Occipital lobe (tissue), 2 donors: ENCODE results near the gene UBE2N. TPM values are rescaled to one million over a fixed set of nuclear protein-coding genes. Genes with fewer than 3 reads are reported as not detected.

Experiments used
- DNase-seq: peaks from one replicate; lab custom pipeline; 2025; lab: John Stamatoyannopoulos, UW
- total RNA-seq: library from RNA; depleted of rRNA; stranded (reverse); fragments of >200 nt; gene quantifications from one replicate; pipeline ENCODE4 v1.2.3, GENCODE V29; 2014

The UBE2N gene
- total RNA-seq, 1 donor from 2014 or later: 180 TPM

- no peak for DNase-seq
Observed at GRCh38 chr12:93380480-93381121, 61.1 kb downstream of the UBE2N start.

GRCh38 chr12:93379981-93380361, 61.8 kb downstream of the UBE2N start:
- DNase-seq: no peak

- no peak for DNase-seq
Observed at GRCh38 chr12:93379326-93379980, 62.3 kb downstream of the UBE2N start.

GRCh38 chr12:93378998-93379325, 62.8 kb downstream of the UBE2N start:
- DNase-seq: no peak

GRCh38 chr12:93378196-93378997, 63.4 kb downstream of the UBE2N start:
- DNase-seq: peak; percentile 31

GRCh38 chr12:93377252-93378195, 64.2 kb downstream of the UBE2N start, which contains the start of gene NUDT4:
TSS of gene NUDT4 (plus strand) at chr12:93377925. CDS start at chr12:93378323, 398 bp downstream.
- peak; percentile 84 for DNase-seq

- no peak for DNase-seq
Observed at GRCh38 chr12:93376436-93377251, 65.1 kb downstream of the UBE2N start.

GRCh38 chr12:93375906-93376305, 65.8 kb downstream of the UBE2N start:
- DNase-seq: no peak

DNA sequence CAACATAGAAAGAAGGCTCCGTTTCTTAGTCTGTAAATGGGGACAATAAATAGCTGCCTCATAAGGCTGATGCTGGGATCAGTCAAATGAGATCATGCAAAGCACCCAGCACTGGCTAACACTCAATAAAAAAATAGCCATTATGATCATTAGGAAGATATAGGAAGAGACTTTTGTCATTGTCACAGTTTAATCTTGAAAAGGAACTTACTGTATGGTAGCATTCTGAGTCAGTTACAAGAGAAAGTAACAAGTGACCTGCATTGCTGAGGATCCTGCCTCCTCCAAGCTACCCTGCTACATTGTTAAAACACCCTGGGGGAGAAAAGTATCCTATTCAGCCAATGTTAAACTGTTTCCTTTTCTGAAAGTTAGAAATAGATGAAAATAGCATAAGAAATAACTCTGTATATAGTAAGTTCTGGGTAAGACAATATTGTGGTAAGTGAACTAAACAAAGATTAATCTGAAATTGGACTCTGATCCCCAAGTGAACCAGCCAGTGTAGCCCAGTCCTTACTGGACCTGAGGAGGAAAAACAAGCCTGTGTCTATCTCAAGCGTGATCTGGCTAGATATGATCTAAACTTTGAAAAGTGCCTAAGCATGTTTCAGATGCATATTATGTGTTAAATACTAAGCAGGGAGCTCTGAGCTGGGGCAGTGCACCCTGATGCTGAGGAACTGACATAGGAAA, 67.6 kb downstream of the UBE2N start:
- DNase-seq: no peak

DNA sequence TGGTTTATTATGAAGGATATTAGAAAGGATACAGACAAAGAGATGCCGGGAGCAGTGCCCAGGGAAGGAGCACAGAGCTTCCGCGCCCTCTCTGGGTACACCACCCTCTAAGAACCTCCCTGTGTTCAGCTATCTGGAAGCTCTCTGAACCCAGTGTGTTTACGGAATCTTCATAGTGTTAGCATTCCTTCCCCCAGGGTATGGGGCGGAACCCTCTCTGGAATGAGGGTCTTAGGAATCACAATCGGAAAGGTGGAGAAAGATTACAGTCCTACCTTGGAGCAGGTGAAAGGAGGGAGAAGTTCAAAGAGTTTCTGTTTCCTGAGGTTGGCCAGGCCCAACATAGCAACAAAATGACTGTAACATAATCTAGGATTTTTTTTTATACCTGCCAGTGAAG, 70.8 kb downstream of the UBE2N start:
- DNase-seq: no peak

- DNase-seq: no peak
Observed at GRCh38 chr12:93369505-93369904, 72.2 kb downstream of the UBE2N start.

GRCh38 chr12:93368766-93369165, 73.0 kb downstream of the UBE2N start:
- DNase-seq: no peak

- DNase-seq: no peak
Observed at GRCh38 chr12:93366422-93366821, 75.3 kb downstream of the UBE2N start.

- DNase-seq: no peak
Observed at GRCh38 chr12:93365616-93366405, 75.9 kb downstream of the UBE2N start.

DNA sequence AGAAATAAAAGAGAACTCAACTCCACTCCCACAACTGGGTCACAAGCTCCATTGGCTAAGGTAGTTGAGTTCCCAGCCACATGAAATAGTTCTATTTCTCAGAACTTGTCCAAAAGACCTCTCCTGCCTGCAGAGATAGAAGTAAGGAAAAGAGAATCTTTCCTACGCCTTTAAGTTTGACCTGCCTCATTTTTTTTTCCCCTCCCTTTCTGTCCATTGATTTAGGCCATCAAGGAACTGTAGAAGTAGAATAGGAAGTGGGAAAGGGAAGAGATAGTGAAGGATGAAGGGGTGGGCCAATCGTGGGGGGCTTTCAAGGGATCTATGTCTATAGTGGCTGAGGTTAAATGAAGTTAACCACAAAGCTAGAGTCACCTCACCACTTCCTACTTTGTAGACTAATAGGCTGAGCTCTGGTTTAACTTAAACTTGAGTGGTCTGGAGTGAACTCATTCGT, 77.9 kb downstream of the UBE2N start:
- DNase-seq: no peak

DNA sequence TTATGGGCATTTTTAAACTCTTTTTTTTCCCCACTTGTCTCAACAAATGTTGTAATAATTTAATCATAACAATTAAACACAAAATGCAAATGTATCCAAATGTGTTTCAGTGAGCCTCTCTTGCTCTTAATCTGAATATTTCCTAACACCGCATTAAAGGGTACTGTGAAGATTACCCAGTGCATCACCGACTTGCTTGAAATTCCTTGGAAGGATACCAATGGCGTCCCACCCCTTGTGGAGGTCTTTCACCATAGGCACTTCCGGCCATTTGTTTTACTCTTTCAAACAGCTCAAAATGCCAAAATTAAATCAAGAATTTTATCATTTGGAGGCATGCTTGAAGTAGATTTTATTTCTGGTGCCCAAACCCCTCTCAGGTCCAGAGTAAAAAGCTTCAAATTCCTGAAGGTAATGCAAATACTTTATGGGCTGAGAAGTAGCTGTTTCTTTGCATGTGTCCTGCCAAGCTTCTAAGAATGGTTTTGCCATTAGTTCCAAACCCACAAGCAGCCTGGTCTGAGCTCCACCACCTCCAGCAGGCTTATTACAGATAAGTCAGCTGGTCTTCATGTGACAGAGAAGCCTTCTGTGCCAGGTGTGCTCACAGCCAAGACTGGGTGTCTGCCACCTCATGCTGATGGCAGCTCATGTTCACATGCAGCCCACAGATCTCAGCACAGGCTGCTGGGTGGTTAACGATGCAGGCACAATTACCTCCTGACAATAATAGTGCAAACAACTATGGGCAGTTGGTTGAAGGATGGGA, 80.4 kb downstream of the UBE2N start:
- DNase-seq: peak; percentile 68

DNA sequence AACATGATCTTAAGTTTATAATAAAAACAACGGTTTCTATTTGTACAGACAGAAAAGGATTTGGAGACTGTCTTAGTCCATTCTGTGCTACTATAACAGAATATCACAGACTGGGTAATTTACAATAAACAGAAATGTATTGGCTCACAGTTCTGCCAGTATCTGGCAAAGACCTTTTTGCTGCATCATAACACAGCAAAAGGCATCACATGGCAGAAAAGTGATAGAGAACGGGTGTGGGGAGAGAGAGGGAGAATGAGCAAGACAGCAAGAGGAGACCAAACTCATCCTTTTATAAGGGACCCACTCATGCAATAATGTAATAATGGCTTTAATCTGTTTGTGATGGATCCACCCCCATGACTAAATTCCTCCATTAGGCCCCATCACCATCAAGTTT, 81.1 kb downstream of the UBE2N start:
- no peak for DNase-seq

- no peak for DNase-seq
Observed at GRCh38 chr12:93358821-93359220, 82.9 kb downstream of the UBE2N start.
